K562 (cell line): ENCODE data around the gene CACNA2D2. TPM values are rescaled to one million over a fixed set of nuclear protein-coding genes. Genes with fewer than 3 reads are reported as not detected.

ENCODE experiments used
- BCOR ChIP-seq: fragments of 450-650 bp; IDR thresholded peaks from 2 replicates; pipeline ENCODE4 v1.6.1; 2016
- BMI1 ChIP-seq: fragments of 150-350 bp; IDR thresholded peaks from 2 replicates; pipeline ENCODE4 v1.6.1; 2014; ENCODE audit warnings: low read length
- CHD4 ChIP-seq: fragments of 200-600 bp; sonication (generic); IDR thresholded peaks from 3 replicates; pipeline ENCODE4 v1.6.1; 2012; ENCODE audit warnings: low read depth, mild to moderate bottlenecking, mixed read lengths, low read length, inconsistent platforms; ENCODE audit not compliant: insufficient read depth, insufficient replicate concordance, poor library complexity, severe bottlenecking
- ELF4 ChIP-seq: fragments of 450-650 bp; formaldehyde crosslinking; IDR thresholded peaks from 2 replicates; pipeline ENCODE4 v1.4.0; 2022; ENCODE audit warnings: missing genetic modification characterization
- EZH2 ChIP-seq: IDR thresholded peaks from 2 replicates; pipeline ENCODE4 v1.6.1; 2012; ENCODE audit warnings: low read depth, mild to moderate bottlenecking, inconsistent platforms, low read length, borderline replicate concordance
- FOXA1 ChIP-seq: fragments of 450-650 bp; IDR thresholded peaks from 2 replicates; pipeline ENCODE4 v1.6.1; 2016; ENCODE audit warnings: mild to moderate bottlenecking, borderline replicate concordance
- GTF2E2 ChIP-seq: fragments of 200-800 bp; sonication (Bioruptor generic); IDR thresholded peaks from 2 replicates; pipeline ENCODE4 v1.6.1; 2016; ENCODE audit warnings: missing genetic modification characterization, missing compliant biosample characterization
- JUND ChIP-seq, 2 experiments: IDR thresholded peaks; 2 replicates in 1 of 2; 3 replicates in 1 of 2; pipeline ENCODE4 v1.6.1; 2011; ENCODE audit warnings: borderline replicate concordance in 2 of 2, low read depth in 2 of 2, low read length in 2 of 2, improper control_type of control experiment in 1 of 2, missing biosample characterization in 1 of 2, missing genetic modification characterization in 1 of 2, missing genetic modification reagents in 1 of 2
- KLF10 ChIP-seq: fragments of 250-450 bp; sonication (Bioruptor Pico); IDR thresholded peaks from 2 replicates; pipeline ENCODE4 v1.6.1; 2021; ENCODE audit warnings: matching md5 sums
- L3MBTL2 ChIP-seq: fragments of 450-650 bp; IDR thresholded peaks from 2 replicates; pipeline ENCODE4 v1.6.1; 2016; ENCODE audit warnings: mild to moderate bottlenecking, moderate library complexity
- NR3C1 ChIP-seq: sonication (generic); formaldehyde crosslinking; IDR thresholded peaks from 2 replicates; pipeline ENCODE4 v1.8.1; 2022; ENCODE audit warnings: missing genetic modification reagents
- POLR2A ChIP-seq: fragments of 450-650 bp; conservative IDR thresholded peaks from 2 replicates; pipeline ENCODE4 v1.6.1; 2016
- POLR2AphosphoS5 ChIP-seq: IDR thresholded peaks from 2 replicates; pipeline ENCODE4 v1.6.1; 2011; ENCODE audit warnings: mild to moderate bottlenecking, low read depth, low read length, moderate library complexity; ENCODE audit not compliant: control insufficient read depth, insufficient read depth
- POLR2G ChIP-seq: fragments of 200-400 bp; formaldehyde crosslinking; IDR thresholded peaks from 2 replicates; pipeline ENCODE4 v1.6.1; 2017; ENCODE audit warnings: low read depth, mild to moderate bottlenecking, antibody characterized with exemption, low read length, moderate library complexity
- POLR3G ChIP-seq: IDR thresholded peaks from 2 replicates; pipeline ENCODE4 v1.6.1; 2011; ENCODE audit not compliant: insufficient read length, insufficient replicate concordance; ENCODE audit errors: extremely low read depth
- SETDB1 ChIP-seq: IDR thresholded peaks from one replicate; pipeline ENCODE4 v1.6.1; 2012; ENCODE audit warnings: low read length, control low read depth, inconsistent platforms
- SMAD2 ChIP-seq: fragments of 150-350 bp; IDR thresholded peaks from 2 replicates; pipeline ENCODE4 v1.6.1; 2014; ENCODE audit warnings: low read depth, mild to moderate bottlenecking, low read length
- TCF3 ChIP-seq: sonication (generic); formaldehyde crosslinking; IDR thresholded peaks from 2 replicates; pipeline ENCODE4 v1.4.0; 2020; ENCODE audit warnings: mild to moderate bottlenecking, missing genetic modification reagents
- ZNF212 ChIP-seq: fragments of 450-650 bp; formaldehyde crosslinking; IDR thresholded peaks from 2 replicates; pipeline ENCODE4 v1.4.0; 2020; ENCODE audit warnings: mild to moderate bottlenecking
- polyA plus RNA-seq, 8 experiments: library from polyadenylated mRNA; depleted of rRNA in 4 of 8; stranded (reverse) in 5 of 8; unstranded in 3 of 8; fragments of >200 nt; fragmentation: Nextera tagmentation in 2 of 8; fragmentation: Illumina TruSeq in 1 of 8; extraction: Ambion mirVana in 2 of 8; extraction: Trizol in 1 of 8; gene quantifications; 2 replicates each; pipeline versions ENCODE4 v1.2.1 to v1.2.3, GENCODE V29; 2011 to 2014; ENCODE audit warnings: inconsistent platforms in 1 of 8, missing spikeins in 1 of 8
- total RNA-seq, 7 experiments: library from RNA; depleted of rRNA in 6 of 7; stranded (reverse); fragments of >200 nt in 6 of 7; fragmentation: Illumina TruSeq in 2 of 7; extraction: Trizol in 2 of 7; gene quantifications; 2 replicates each; pipeline versions ENCODE4 v1.2.1 to v1.2.3, GENCODE V29; 2011 to 2021; ENCODE audit warnings: low replicate concordance in 1 of 7
- TF ChIP-seq, protein P1 (sequence below): fragments of 250-450 bp; sonication (Bioruptor Pico); IDR thresholded peaks from 2 replicates; pipeline ENCODE4 v1.4.0; 2020; ENCODE audit warnings: borderline replicate concordance
- TF ChIP-seq, protein P2 (sequence below), 2 experiments: IDR thresholded peaks; 2 replicates each; pipeline ENCODE4 v1.6.1; 2012; ENCODE audit warnings: improper control_type of control experiment in 2 of 2, low read depth in 2 of 2, low read length in 2 of 2, borderline replicate concordance in 1 of 2
- TF ChIP-seq, protein P3 (sequence below): fragments of 250-450 bp; sonication (Bioruptor Pico); IDR thresholded peaks from 2 replicates; pipeline ENCODE4 v1.8.0; 2022; ENCODE audit warnings: moderate library complexity, mild to moderate bottlenecking, inconsistent platforms

The CACNA2D2 gene
- total and polyA plus RNA-seq, 9 of the 15 experiments (the other 6 are each of a cell fraction or from before 2014, with no cell fraction given), result 0.11 to 0.58 (median 0.36) TPM; not detected in 2

DNA sequence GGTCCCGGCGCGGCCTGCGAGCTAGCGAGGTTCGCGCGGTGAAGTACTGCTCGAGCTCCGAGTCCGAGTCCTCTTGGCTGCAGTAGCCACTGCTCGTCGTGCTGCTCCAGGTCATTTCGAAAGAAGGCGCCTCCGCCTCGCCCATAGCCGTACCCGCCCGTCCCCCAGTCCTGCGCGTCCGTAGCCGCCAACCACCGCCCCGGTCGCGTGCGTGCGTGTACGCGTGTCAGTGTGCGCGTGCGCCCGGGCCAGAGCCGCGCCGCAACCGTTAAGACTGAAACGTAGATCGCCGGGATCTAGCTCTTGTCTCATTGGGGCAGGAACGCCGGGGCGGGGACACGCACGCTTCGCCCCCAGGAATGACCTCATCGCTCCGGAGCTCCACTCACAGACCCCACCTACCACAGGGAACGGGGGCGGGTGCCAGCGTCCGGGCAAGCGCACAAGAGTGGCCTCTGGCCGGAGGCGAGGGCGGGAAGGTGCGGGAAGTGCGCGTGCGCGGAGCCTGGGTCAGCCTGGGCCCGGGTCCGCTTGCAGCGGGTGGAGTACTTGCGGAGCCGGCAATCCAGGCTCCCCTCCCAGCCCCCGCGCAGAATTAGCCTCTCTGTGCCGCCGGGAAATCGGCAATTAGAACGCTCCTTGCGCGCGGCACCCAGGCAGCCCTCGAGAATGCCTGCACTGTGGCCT, 166.1 kb downstream of the CACNA2D2 start (continued):
- TF ChIP-seq JUND (IDR thresholded peaks at IDR 0.05; ENCODE audit: borderline replicate concordance, low read depth, low read length) (peak; percentile 93), JUND (tag; IDR thresholded peaks at IDR 0.05; ENCODE audit: borderline replicate concordance, low read depth, low read length) (peak; percentile 86; the same call in 1 of the 3 replicates), BCOR (no peak), L3MBTL2 (peak; percentile 82), NR3C1 (no peak; the same call in 1 of the 2 replicates), POLR2AphosphoS5 (peak; percentile 53; the same call in 1 of the 2 replicates), POLR2A (peak; percentile 84), EZH2 (no peak), POLR3G (no peak), ZNF212 (no peak), GTF2E2 (tag) (no peak), KLF10 (CRISPR knock-in tag) (no peak), FOXA1 (no peak), SETDB1 (no peak), POLR2G (peak; percentile 88), CHD4 (no peak), TCF3 (CRISPR knock-in tag) (no peak), BMI1 (no peak), SMAD2 (no peak), ELF4 (CRISPR knock-in tag) (no peak)
- TF ChIP-seq, protein P1, sequence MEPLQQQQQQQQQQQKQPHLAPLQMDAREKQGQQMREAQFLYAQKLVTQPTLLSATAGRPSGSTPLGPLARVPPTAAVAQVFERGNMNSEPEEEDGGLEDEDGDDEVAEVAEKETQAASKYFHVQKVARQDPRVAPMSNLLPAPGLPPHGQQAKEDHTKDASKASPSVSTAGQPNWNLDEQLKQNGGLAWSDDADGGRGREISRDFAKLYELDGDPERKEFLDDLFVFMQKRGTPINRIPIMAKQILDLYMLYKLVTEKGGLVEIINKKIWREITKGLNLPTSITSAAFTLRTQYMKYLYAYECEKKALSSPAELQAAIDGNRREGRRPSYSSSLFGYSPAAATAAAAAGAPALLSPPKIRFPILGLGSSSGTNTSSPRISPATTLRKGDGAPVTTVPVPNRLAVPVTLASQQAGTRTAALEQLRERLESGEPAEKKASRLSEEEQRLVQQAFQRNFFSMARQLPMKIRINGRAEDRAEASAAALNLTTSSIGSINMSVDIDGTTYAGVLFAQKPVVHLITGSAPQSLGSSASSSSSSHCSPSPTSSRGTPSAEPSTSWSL (CRISPR knock-in tag), result no peak
- TF ChIP-seq, protein P2, sequence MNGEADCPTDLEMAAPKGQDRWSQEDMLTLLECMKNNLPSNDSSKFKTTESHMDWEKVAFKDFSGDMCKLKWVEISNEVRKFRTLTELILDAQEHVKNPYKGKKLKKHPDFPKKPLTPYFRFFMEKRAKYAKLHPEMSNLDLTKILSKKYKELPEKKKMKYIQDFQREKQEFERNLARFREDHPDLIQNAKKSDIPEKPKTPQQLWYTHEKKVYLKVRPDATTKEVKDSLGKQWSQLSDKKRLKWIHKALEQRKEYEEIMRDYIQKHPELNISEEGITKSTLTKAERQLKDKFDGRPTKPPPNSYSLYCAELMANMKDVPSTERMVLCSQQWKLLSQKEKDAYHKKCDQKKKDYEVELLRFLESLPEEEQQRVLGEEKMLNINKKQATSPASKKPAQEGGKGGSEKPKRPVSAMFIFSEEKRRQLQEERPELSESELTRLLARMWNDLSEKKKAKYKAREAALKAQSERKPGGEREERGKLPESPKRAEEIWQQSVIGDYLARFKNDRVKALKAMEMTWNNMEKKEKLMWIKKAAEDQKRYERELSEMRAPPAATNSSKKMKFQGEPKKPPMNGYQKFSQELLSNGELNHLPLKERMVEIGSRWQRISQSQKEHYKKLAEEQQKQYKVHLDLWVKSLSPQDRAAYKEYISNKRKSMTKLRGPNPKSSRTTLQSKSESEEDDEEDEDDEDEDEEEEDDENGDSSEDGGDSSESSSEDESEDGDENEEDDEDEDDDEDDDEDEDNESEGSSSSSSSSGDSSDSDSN (IDR thresholded peaks at IDR 0.05; ENCODE audit: borderline replicate concordance in 1 of 2, low read depth in 2 of 2, low read length in 2 of 2), result no peak; a peak in 1 of 4 replicates
- TF ChIP-seq, protein P3, sequence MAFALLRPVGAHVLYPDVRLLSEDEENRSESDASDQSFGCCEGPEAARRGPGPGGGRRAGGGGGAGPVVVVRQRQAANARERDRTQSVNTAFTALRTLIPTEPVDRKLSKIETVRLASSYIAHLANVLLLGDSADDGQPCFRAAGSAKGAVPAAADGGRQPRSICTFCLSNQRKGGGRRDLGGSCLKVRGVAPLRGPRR (CRISPR knock-in tag), result no peak
